HFFc6 (cell line): ENCODE data around the gene PIANP. TPM values are rescaled to one million over a fixed set of nuclear protein-coding genes. Genes with fewer than 3 reads are reported as not detected.
"Not testable (repeated sequence)": the region's sequence is repeated elsewhere in the genome, so short reads cannot be mapped to it uniquely, and the experiment has no call there.

Source experiments
- DNase-seq: peaks from one replicate; pipeline ENCODE4 v3.0.0-alpha.2; 2018
- H3K27ac Mint-ChIP-seq: 2 replicates; pipeline ENCODE4 v1.8.0; 2020; ENCODE audit warnings: mild to moderate bottlenecking, mixed read lengths
- H3K27me3 Mint-ChIP-seq: 2 replicates; pipeline ENCODE4 v1.8.0; 2021; ENCODE audit warnings: mild to moderate bottlenecking, moderate library complexity, mixed read lengths; ENCODE audit not compliant: insufficient read depth
- H3K36me3 Mint-ChIP-seq: 2 replicates; pipeline ENCODE4 v1.8.0; 2021; ENCODE audit warnings: low read depth, mixed read lengths
- H3K4me1 Mint-ChIP-seq: 2 replicates; pipeline ENCODE4 v1.8.0; 2020; ENCODE audit warnings: low read depth, mixed read lengths
- H3K4me3 Mint-ChIP-seq: 2 replicates; pipeline ENCODE4 v1.8.0; 2020; ENCODE audit warnings: mild to moderate bottlenecking, moderate library complexity, mixed read lengths
- H3K9me3 Mint-ChIP-seq: 2 replicates; pipeline ENCODE4 v1.8.0; 2020; ENCODE audit warnings: mild to moderate bottlenecking, mixed read lengths
- total RNA-seq, 6 experiments: library from RNA; stranded (reverse); fragmentation: NEBNext Ultra II Directional; extraction: Animal tissue kit (Norgen Biotek cat#: 25700); gene quantifications; 2 replicates in 1 of 6; 3 replicates in 5 of 6; pipeline ENCODE4 v1.2.3, GENCODE V29; 2021
- TF ChIP-seq, protein P1 (sequence below): fragments of 200-600 bp; sonication (generic); IDR thresholded peaks from 2 replicates; pipeline ENCODE4 v1.5.0; 2021; ENCODE audit warnings: antibody characterized with exemption, mild to moderate bottlenecking

PIANP gene
- total RNA-seq, 6 experiments from 2014 or later = 2.6 to 4.6 (median 3.8) TPM

DNA sequence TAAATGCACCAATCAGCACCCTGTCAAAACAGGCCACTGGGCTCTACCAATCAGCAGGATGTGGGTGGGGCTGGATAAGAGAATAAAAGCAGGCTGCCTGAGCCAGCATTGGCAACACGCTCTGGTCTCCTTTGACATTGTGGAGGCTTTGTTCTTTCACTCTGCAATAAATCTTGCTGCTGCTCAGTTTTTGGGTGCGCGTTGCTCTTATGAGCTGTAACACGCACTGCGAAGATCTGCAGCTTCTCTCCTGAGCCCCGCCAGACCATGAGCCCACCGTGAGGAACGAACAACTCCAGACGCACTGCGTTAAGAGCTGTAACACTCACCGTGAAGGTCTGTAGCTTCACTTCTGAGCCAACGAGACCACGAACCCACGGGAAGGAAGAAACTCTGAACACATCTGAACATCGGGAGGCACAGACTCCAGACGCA is 8.4 kb upstream of the PIANP start:
- TF ChIP-seq, protein P1, sequence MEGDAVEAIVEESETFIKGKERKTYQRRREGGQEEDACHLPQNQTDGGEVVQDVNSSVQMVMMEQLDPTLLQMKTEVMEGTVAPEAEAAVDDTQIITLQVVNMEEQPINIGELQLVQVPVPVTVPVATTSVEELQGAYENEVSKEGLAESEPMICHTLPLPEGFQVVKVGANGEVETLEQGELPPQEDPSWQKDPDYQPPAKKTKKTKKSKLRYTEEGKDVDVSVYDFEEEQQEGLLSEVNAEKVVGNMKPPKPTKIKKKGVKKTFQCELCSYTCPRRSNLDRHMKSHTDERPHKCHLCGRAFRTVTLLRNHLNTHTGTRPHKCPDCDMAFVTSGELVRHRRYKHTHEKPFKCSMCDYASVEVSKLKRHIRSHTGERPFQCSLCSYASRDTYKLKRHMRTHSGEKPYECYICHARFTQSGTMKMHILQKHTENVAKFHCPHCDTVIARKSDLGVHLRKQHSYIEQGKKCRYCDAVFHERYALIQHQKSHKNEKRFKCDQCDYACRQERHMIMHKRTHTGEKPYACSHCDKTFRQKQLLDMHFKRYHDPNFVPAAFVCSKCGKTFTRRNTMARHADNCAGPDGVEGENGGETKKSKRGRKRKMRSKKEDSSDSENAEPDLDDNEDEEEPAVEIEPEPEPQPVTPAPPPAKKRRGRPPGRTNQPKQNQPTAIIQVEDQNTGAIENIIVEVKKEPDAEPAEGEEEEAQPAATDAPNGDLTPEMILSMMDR = no peak
- H3K4me3 Mint-ChIP-seq = no peak overlapping the region
- no peaks in the 10 kb centered on the region for H3K9me3 Mint-ChIP-seq
- H3K27me3 Mint-ChIP-seq = peaks cover 10% of the 10 kb centered on the region; the same call in 1 of the 2 replicates
- no peak overlapping the region for H3K27ac Mint-ChIP-seq
- no peaks in the 10 kb centered on the region for H3K36me3 Mint-ChIP-seq
- DNase-seq = no peak
- no peaks in the 10 kb centered on the region for H3K4me1 Mint-ChIP-seq

DNA sequence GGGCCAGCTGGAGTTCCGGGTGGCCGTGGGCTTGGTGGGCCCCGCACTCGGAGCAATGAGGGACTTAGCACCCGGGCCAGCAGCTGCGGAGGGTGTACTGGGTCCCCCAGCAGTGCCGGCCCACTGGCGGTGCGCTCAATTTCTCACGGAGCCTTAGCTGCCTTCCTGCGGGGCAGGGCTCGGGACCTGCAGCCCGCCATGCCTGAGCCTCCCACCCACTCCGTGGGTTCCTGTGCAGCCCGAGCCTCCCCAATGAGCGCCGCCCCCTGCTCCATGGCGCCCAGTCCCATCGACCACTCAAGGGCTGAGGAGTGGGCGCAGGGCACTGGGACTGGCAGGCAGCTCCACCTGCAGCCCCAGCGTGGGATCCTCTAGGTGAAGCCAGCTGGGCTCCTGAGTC is 7.7 kb upstream of the PIANP start:
- H3K27ac Mint-ChIP-seq, DNase-seq, H3K9me3 Mint-ChIP-seq, H3K4me1 Mint-ChIP-seq, H3K4me3 Mint-ChIP-seq, H3K36me3 Mint-ChIP-seq: not testable (repeated sequence)
- peaks cover 14% of the 10 kb centered on the region for H3K27me3 Mint-ChIP-seq

DNA sequence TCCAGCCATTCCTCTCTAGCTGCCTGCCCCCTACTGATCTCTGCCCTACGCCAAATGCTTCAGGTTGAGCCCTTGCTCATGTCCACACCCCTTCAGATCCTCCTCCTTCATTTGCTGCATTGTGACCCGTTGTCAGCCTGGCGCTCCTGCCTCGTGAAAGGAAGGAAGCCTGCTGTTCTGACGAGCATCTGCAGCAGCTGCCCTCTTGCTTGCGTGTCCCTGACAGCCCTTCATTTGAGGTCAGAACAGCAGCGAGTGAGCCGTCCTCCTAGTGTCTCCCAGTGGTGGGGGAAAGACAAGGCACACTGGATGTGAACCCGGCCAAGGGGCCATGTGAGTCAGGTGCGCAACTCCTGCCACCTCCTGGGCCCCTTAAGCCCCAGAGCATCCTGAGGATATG is 3.0 kb upstream of the PIANP start:
- TF ChIP-seq, protein P1 = peak; percentile 18; the same call in 1 of the 2 replicates
- H3K9me3 Mint-ChIP-seq = no peaks in the 10 kb centered on the region
- H3K36me3 Mint-ChIP-seq = no peaks in the 10 kb centered on the region
- H3K4me1 Mint-ChIP-seq = peaks cover 23% of the 10 kb centered on the region
- H3K27ac Mint-ChIP-seq = no peak overlapping the region
- no peak overlapping the region for H3K4me3 Mint-ChIP-seq
- H3K27me3 Mint-ChIP-seq = peaks cover 34% of the 10 kb centered on the region
- no peak for DNase-seq

DNA sequence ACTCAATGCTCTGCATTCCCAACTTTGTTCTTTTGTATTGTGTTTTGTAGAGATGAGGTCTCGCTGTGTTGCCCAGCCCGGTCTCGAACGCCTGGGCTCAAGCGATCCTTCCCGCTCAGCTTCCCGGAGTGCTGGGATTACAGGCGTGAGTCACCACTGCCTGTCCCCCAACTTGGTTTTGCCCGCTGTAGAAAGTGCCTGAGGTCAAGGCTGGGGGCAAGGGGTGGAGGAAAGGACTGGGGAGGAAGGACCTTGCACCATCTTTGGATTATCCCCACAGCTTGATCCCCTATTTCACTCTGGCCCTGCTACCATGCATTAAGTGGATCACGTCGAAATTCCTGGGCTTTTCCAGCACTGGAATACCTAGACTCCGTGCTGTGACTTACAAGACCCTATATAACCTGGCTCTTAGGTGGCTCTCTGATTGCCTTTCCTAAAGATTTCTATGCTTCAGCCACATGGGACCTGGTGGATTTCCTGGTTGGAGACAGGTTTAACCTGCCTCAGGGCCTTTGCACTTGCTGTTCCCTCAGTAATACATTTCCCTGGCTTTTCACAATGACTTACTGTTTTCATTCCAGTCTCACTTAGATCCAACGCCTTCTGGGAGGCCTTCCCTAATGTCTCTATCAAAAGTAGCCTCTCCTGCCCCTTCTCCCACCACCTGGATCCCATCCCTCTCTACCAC is 608 bp upstream of the PIANP start:
- Mint-ChIP-seq H3K4me3 (peak overlapping the region; percentile 85), H3K4me1 (peaks cover 33% of the 10 kb centered on the region), H3K36me3 (no peaks in the 10 kb centered on the region), H3K27me3 (peaks cover 39% of the 10 kb centered on the region), H3K27ac (peak overlapping the region; percentile 26; the same call in 1 of the 2 replicates), H3K9me3 (no peaks in the 10 kb centered on the region)
- TF ChIP-seq, protein P1 = no peak
- DNase-seq = no peak

DNA sequence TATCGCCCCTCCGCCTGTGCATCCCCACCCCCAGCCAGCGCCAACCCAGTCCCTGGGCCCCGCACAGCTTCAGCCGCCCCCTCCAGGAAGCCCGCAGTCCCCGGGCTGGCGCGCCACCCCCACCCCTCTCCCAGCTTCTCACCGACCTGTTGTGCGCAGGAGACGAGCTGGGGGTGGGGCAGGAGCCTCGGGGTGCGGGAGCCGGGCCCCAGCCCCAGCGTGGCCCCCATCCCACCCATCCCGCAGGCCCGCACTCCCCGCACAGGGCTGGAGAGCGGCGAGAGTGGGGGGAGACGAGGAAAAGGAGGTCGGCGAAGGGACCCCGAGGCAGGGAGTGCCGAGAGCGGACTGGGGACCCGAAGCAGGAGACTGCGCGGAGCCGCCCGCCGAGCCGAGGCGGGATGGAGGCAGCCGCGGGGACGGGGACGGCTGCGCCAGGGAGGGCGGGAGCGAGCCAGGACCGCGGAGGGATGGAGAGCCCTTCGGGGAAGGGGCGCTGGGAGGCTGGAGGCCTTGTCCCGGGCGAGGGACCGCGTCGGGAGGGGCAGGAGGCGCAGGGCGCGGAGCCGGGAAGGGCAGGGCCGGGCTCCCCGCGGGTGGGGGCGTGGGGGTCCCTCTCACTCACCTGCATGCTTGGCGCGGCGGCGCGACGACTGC is 498 bp downstream of the PIANP start:
- H3K9me3 Mint-ChIP-seq = no peaks in the 10 kb centered on the region
- peaks cover 33% of the 10 kb centered on the region for H3K4me1 Mint-ChIP-seq
- DNase-seq = no peak
- no peaks in the 10 kb centered on the region for H3K36me3 Mint-ChIP-seq
- peaks cover 36% of the 10 kb centered on the region for H3K27me3 Mint-ChIP-seq
- H3K27ac Mint-ChIP-seq = no peak overlapping the region
- TF ChIP-seq, protein P1 = no peak
- H3K4me3 Mint-ChIP-seq = peak overlapping the region; percentile 82
